Pancreas (tissue), 10 donors: ENCODE measurements around the gene CHCHD3. TPM values are rescaled to one million over a fixed set of nuclear protein-coding genes. Genes with fewer than 3 reads are reported as not detected.

Experiments used
- ATAC-seq, 4 donors: fragments of 200-7000 bp; cut with Tn5 transposase; one replicate each; pipeline versions ENCODE4 v1.8.0 to v1.9.1; 2020; ENCODE audit warnings: mild to moderate bottlenecking in 4 of 4, moderate library complexity in 4 of 4
- DNase-seq, 6 donors: peaks; one replicate each; pipeline ENCODE4 v3.0.0-alpha.2; 2020
- FAIRE-seq: peaks from 2 replicates; lab custom pipeline; 2012; peaks lifted over from hg19 to GRCh38; lab: Jason Lieb, UNC
- H3K27ac ChIP-seq, 4 donors: fragments of 200-600 bp; sonication (generic); 1 replicate in 3 of 4; 2 replicates in 1 of 4; pipeline versions ENCODE4 v1.5.0 to v1.8.0; 2020
- H3K27me3 ChIP-seq, 4 donors: fragments of 200-600 bp; one replicate each; pipeline ENCODE4 v1.8.0; 2021
- H3K36me3 ChIP-seq, 3 donors: fragments of 200-600 bp; sonication (generic) in 1 of 3; one replicate each; pipeline versions ENCODE4 v1.5.0 to v1.8.0; 2020 to 2021
- H3K4me1 ChIP-seq, 3 donors: fragments of 200-600 bp; one replicate each; pipeline ENCODE4 v1.8.0; 2021
- H3K4me3 ChIP-seq, 4 donors: fragments of 200-600 bp; sonication (generic) in 2 of 4; one replicate each; pipeline versions ENCODE4 v1.5.0 to v1.8.0; 2020 to 2021
- H3K9me3 ChIP-seq, 4 donors: fragments of 200-600 bp; one replicate each; pipeline ENCODE4 v1.8.0; 2021
- WGBS, 2 donors: extraction: QIAGEN DNeasy Blood & Tissue Kit; methylation state at CpG; one replicate each; pipeline ENCODE4 v1.1.7; 2013; 5-methylcytosine and 5-hydroxymethylcytosine counted together
- intact Hi-C, 3 donors: fragments of 100-400 bp; cut with DNase I; formaldehyde crosslinking; loops; one replicate each; pipeline versions ENCODE4 v1.11.1 to v1.14.2; 2022
- polyA plus RNA-seq, 2 donors: library from polyadenylated mRNA; stranded (reverse); fragments of 200-250 nt; gene quantifications; one replicate each; pipeline ENCODE4 v1.2.3, GENCODE V29; 2013
- total RNA-seq, 6 donors: library from RNA; stranded (reverse); fragmentation: NEBNext Ultra II Directional in 4 of 6; extraction: Animal tissue kit (Norgen Biotek cat#: 25700) in 4 of 6; gene quantifications; one replicate each; pipeline versions ENCODE4 v1.2.1 to v1.2.4, GENCODE V29; 2021 to 2023
- TF ChIP-seq, protein P1 (sequence below), 4 donors: fragments of 200-600 bp; sonication (generic) in 3 of 4; IDR thresholded peaks; one replicate each; pipeline versions ENCODE4 v1.5.0 to v1.8.0; 2021; ENCODE audit warnings: antibody characterized with exemption in 4 of 4
- donor health status: healthy with polysubstance abuse.
- donor health status: DM: no; HTN: no; CAD: no; lungs with moderate emphysema.
- donor health status: DM: no; HTN: no; CAD: no.
- donor health status: control.
- donor health status: control.
- donor health status: Bipolar disorder and iron deficiency.
- donor health status: DM: yes; HTN: yes; CAD: no.
- donor health status: DM: no; HTN: no; CAD: no.
- donor health status: DM: no; HTN: no; CAD: no.
- donor health status: DM: yes; HTN: yes; CAD: no.

Gene CHCHD3
- total and polyA plus RNA-seq, 8 donors: 7.9 to 23.2 (median 19.3) TPM

DNA sequence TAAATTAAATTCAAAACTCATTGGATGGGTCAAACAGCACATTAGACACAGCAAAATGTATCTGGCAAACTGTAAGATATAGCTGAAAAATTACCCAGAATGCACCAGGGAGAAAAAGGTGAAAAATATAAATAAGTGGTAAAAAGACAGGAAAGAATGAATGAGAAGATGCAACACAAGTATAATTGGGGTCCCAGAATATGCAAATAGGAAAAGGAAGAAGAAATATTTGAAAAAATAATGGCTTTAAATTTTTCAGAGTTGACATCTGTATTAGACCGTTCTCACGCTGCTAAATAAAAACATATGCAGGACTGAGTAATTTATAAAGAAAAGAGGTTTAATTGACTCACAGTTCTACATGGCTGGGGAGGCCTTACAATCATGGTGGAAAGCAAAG, 337.9 kb downstream of the CHCHD3 start:
- no peak overlapping the region for H3K4me3 ChIP-seq
- no peak overlapping the region for H3K27ac ChIP-seq
- no peaks in the 10 kb centered on the region for H3K36me3 ChIP-seq
- ATAC-seq (no peak), DNase-seq (no peak), FAIRE-seq (no peak)
- TF ChIP-seq, protein P1, sequence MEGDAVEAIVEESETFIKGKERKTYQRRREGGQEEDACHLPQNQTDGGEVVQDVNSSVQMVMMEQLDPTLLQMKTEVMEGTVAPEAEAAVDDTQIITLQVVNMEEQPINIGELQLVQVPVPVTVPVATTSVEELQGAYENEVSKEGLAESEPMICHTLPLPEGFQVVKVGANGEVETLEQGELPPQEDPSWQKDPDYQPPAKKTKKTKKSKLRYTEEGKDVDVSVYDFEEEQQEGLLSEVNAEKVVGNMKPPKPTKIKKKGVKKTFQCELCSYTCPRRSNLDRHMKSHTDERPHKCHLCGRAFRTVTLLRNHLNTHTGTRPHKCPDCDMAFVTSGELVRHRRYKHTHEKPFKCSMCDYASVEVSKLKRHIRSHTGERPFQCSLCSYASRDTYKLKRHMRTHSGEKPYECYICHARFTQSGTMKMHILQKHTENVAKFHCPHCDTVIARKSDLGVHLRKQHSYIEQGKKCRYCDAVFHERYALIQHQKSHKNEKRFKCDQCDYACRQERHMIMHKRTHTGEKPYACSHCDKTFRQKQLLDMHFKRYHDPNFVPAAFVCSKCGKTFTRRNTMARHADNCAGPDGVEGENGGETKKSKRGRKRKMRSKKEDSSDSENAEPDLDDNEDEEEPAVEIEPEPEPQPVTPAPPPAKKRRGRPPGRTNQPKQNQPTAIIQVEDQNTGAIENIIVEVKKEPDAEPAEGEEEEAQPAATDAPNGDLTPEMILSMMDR (IDR thresholded peaks at IDR 0.05): no peak
- H3K9me3 ChIP-seq: no peaks in the 10 kb centered on the region
- WGBS, 2 donors: 95 to 96% methylated on average over 2 of the region's 2 CpGs
- no peaks in the 10 kb centered on the region for H3K4me1 ChIP-seq
- intact Hi-C loops: no loop called here
- H3K27me3 ChIP-seq: no peaks in the 10 kb centered on the region

DNA sequence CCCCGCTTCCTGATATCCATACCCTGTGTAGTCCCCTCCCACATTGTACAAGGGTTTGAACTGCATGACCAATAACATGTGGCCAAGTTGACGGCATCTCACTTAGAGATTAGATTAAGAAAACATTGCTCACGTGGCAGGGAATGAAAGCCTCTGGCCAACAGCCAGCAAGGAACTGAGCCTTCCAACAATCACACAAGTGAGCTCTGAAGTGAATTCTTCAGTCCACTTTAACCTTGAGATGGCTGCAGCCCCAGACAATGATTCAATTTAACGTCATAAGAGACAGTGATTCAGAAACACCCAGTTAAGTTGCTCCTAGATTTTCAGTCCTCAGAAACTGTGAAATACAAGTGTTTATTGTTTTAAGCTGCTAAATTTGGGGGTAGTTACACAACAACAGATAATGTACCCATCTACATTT, 339.7 kb downstream of the CHCHD3 start:
- TF ChIP-seq, protein P1 (IDR thresholded peaks at IDR 0.05): no peak
- WGBS, 2 donors: 20 to 26% methylated on average over 4 of the region's 4 CpGs
- peak in 2 of 4 donors; percentile 32 to 40 for ATAC-seq
- Histone ChIP-seq H3K9me3 (no peaks in the 10 kb centered on the region), H3K27ac (no peak overlapping the region), H3K4me3 (no peak overlapping the region), H3K27me3 (no peaks in the 10 kb centered on the region), H3K36me3 (no peaks in the 10 kb centered on the region), H3K4me1 (no peaks in the 10 kb centered on the region)
- peak in 3 of 6 donors; percentile 8 to 45 (median 29) for DNase-seq
- intact Hi-C loops: no loop called here
- no peak for FAIRE-seq

DNA sequence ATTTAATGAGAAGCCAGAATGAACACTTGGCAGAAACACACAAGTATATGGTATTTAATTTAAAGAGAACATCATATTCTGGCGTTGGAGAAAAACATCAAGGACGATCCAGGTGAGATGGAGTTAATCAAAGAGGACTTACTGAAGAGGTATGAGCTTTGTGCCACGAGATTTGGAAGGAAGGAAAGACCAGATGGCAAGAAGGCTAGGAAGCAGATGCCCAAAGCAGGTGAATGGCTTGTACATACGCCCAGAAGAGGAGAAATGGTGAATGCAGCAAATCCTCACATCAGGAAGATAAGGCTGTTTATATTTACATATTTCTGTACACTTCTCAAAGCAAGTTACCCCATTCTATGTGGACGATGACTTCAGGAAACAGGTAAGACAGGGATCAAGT, 341.7 kb downstream of the CHCHD3 start:
- no peak for ATAC-seq
- no peak for DNase-seq
- WGBS, 2 donors: 72 to 80% methylated on average over 5 of the region's 5 CpGs
- TF ChIP-seq, protein P1 (IDR thresholded peaks at IDR 0.05): no peak
- H3K27ac ChIP-seq: no peak overlapping the region
- H3K4me1 ChIP-seq: no peaks in the 10 kb centered on the region
- FAIRE-seq: no peak
- H3K36me3 ChIP-seq: no peaks in the 10 kb centered on the region
- no peak overlapping the region for H3K4me3 ChIP-seq
- H3K9me3 ChIP-seq: no peaks in the 10 kb centered on the region
- intact Hi-C loops: no loop called here
- H3K27me3 ChIP-seq: no peaks in the 10 kb centered on the region

DNA sequence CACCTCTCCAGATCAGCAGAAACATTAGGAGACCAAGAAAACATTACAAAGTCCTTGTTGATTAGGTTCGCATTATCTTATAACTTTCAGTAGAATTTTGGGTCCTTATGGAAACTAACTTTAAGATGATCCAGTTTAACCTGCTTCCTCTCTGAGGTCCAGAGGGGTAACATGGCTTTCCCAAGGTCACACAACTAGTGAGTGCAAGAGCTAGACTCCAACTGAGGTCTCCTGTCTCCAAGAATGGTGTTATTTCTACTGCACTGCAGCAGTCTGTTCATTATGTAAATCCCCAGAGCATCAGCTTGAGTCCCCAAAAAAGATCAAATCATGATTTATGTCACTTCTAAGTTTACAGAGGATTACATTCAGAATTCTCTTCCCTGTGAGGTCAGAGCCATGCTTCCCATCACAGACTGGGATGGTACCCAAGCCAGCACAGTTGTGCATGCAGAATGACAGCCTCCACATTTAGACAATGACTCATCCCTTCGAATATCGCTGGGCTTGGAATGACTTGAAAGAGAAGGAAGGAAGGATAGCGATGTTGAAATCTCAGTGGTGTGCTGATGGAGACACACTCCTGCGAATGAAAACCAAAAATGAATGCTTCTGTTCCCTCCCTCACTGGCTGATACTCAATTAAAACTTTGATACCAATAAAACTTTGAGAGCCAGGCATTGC, 342.5 kb downstream of the CHCHD3 start:
- Histone ChIP-seq H3K27ac (no peak overlapping the region), H3K4me1 (no peaks in the 10 kb centered on the region), H3K9me3 (no peaks in the 10 kb centered on the region), H3K27me3 (no peaks in the 10 kb centered on the region), H3K4me3 (no peak overlapping the region), H3K36me3 (no peaks in the 10 kb centered on the region)
- no peak for DNase-seq
- TF ChIP-seq, protein P1 (IDR thresholded peaks at IDR 0.05): no peak
- 72 to 79% methylated on average over 5 of the region's 5 CpGs for WGBS, 2 donors
- no peak for FAIRE-seq
- intact Hi-C loops: no loop called here
- peak in 2 of 4 donors; percentile 65 to 66 for ATAC-seq

DNA sequence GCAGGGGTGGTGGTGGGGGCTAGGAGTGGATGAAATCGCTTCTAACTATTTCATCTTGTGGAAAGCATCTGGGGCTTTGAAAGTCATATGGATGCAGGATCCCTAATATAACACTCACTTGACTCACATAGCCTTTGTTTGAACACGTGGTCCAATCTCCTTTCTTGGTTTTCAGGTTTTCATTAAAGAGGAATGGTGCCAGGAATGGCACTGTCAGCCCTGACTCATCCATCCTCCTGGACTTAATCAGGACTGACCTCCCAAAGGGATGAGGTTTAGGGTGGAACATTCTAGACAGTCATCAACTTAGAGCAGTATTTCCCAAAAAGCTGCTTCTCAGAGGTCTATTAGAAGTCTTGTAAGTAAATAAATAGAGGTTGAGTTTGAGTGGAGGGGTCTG, 343.6 kb downstream of the CHCHD3 start:
- no peak for FAIRE-seq
- TF ChIP-seq, protein P1 (IDR thresholded peaks at IDR 0.05): no peak
- ATAC-seq: no peak

More for the DNA sequence above, 343.6 kb downstream of the CHCHD3 start:
- Histone ChIP-seq H3K4me3 (no peak overlapping the region), H3K4me1 (no peaks in the 10 kb centered on the region), H3K27me3 (no peaks in the 10 kb centered on the region), H3K36me3 (no peaks in the 10 kb centered on the region), H3K9me3 (no peaks in the 10 kb centered on the region), H3K27ac (no peak overlapping the region)
- no peak for DNase-seq
- 61 to 69% methylated on average over 2 of the region's 2 CpGs for WGBS, 2 donors
- intact Hi-C loops: no loop called here
